Measurements from ENCODE around the gene LSM12.
A peak's percentile ranks its signal among the peaks of the same experiment; 100 is the strongest.

DNA sequence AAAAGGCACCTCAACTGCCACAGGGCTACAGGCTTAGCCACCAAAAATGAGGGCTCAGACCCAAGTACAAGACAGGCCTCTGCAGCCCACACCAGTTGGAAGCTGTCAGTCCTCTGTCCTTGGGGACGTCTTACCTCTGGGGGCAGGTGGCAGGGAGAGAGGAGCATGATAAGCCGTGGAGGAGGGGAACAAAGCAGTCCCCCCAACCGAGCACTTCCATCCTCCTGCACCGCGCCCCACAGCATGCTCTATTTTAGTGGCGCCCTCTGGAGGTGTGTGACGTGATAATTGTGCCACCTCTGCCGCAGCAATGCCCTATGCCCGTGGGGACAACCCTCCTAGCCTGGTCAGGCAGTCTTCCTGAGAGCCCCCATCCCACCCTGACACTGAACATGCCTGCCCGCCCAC is 17.7 kb upstream of the LSM12 start:
- TF ChIP-seq, protein P1, sequence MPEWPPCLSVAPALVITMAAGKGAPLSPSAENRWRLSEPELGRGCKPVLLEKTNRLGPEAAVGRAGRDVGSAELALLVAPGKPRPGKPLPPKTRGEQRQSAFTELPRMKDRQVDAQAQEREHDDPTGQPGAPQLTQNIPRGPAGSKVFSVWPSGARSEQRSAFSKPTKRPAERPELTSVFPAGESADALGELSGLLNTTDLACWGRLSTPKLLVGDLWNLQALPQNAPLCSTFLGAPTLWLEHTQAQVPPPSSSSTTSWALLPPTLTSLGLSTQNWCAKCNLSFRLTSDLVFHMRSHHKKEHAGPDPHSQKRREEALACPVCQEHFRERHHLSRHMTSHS (tag by site-specific recombination; IDR thresholded peaks at IDR 0.05) = no peak
- TF ChIP-seq, protein P2, sequence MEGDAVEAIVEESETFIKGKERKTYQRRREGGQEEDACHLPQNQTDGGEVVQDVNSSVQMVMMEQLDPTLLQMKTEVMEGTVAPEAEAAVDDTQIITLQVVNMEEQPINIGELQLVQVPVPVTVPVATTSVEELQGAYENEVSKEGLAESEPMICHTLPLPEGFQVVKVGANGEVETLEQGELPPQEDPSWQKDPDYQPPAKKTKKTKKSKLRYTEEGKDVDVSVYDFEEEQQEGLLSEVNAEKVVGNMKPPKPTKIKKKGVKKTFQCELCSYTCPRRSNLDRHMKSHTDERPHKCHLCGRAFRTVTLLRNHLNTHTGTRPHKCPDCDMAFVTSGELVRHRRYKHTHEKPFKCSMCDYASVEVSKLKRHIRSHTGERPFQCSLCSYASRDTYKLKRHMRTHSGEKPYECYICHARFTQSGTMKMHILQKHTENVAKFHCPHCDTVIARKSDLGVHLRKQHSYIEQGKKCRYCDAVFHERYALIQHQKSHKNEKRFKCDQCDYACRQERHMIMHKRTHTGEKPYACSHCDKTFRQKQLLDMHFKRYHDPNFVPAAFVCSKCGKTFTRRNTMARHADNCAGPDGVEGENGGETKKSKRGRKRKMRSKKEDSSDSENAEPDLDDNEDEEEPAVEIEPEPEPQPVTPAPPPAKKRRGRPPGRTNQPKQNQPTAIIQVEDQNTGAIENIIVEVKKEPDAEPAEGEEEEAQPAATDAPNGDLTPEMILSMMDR (tag by site-specific recombination; IDR thresholded peaks at IDR 0.05) = peak; percentile 23; the same call in 1 of the 2 replicates
- no peak for TF ChIP-seq ZNF529 (tag by site-specific recombination; IDR thresholded peaks at IDR 0.05; ENCODE audit: insufficient replicate concordance)
- TF ChIP-seq ZNF624 (tag by site-specific recombination; IDR thresholded peaks at IDR 0.05) = no peak
- no peak for TF ChIP-seq ZNF10 (tag by site-specific recombination; IDR thresholded peaks at IDR 0.05)
- no peak for TF ChIP-seq ELK4 (IDR thresholded peaks at IDR 0.05; ENCODE audit: borderline replicate concordance, low read depth, low read length)
- TF ChIP-seq YY1 (tag by site-specific recombination; IDR thresholded peaks at IDR 0.05) = no peak
- TF ChIP-seq, protein P3, sequence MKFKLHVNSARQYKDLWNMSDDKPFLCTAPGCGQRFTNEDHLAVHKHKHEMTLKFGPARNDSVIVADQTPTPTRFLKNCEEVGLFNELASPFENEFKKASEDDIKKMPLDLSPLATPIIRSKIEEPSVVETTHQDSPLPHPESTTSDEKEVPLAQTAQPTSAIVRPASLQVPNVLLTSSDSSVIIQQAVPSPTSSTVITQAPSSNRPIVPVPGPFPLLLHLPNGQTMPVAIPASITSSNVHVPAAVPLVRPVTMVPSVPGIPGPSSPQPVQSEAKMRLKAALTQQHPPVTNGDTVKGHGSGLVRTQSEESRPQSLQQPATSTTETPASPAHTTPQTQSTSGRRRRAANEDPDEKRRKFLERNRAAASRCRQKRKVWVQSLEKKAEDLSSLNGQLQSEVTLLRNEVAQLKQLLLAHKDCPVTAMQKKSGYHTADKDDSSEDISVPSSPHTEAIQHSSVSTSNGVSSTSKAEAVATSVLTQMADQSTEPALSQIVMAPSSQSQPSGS (tag by site-specific recombination; IDR thresholded peaks at IDR 0.05; ENCODE audit: low read depth) = no peak
- no peak for TF ChIP-seq ZNF202 (tag by site-specific recombination; IDR thresholded peaks at IDR 0.05; ENCODE audit: borderline replicate concordance)
- TF ChIP-seq KLF10 (tag by site-specific recombination; IDR thresholded peaks at IDR 0.05) = no peak
- TF ChIP-seq ZNF239 (tag by site-specific recombination; IDR thresholded peaks at IDR 0.05) = no peak
- no peak for TF ChIP-seq ZNF274 (IDR thresholded peaks at IDR 0.05; ENCODE audit: low read length)
- no peak for TF ChIP-seq ZNF274 (tag by site-specific recombination; IDR thresholded peaks at IDR 0.05; ENCODE audit: borderline replicate concordance)
- no peak for TF ChIP-seq ZNF416 (tag by site-specific recombination; IDR thresholded peaks at IDR 0.05)
- no peak for TF ChIP-seq ZNF792 (tag by site-specific recombination; IDR thresholded peaks at IDR 0.05)

Measured in HEK293 (cell line).